ENCODE measurements around the gene LRRC4C.
A peak's percentile ranks its signal among the peaks of the same experiment; 100 is the strongest.

LRRC4C gene

GRCh38 chr11:41351825-41352224 is 107.6 kb downstream of the LRRC4C start:
- intact Hi-C loops (cut with DNase I): no loop called here
- no peak for DNase-seq

GRCh38 chr11:41346042-41346441 is 113.4 kb downstream of the LRRC4C start:
- intact Hi-C loops (cut with DNase I): no loop called here
- DNase-seq: no peak

- intact Hi-C loops (cut with DNase I): no loop called here
Measured at GRCh38 chr11:41334007-41334933, 125.2 kb downstream of the LRRC4C start.

GRCh38 chr11:41333357-41333756 is 126.1 kb downstream of the LRRC4C start:
- no peak for DNase-seq
- intact Hi-C loops (cut with DNase I): no loop called here

More at GRCh38 chr11:41334007-41334933, 125.2 kb downstream of the LRRC4C start:
- no peak for DNase-seq

- intact Hi-C loops (cut with DNase I): no loop called here
- no peak for DNase-seq
Measured at GRCh38 chr11:41328324-41328723, 131.1 kb downstream of the LRRC4C start.

GRCh38 chr11:41323446-41323845 is 136.0 kb downstream of the LRRC4C start:
- DNase-seq: no peak
- intact Hi-C loops (cut with DNase I): no loop called here

- DNase-seq: no peak
- intact Hi-C loops (cut with DNase I): no loop called here
Measured at GRCh38 chr11:41320653-41321052, 138.8 kb downstream of the LRRC4C start.

GRCh38 chr11:41320238-41320637 is 139.2 kb downstream of the LRRC4C start:
- DNase-seq: no peak
- intact Hi-C loops (cut with DNase I): no loop called here

- intact Hi-C loops (cut with DNase I): no loop called here
- no peak for DNase-seq
Measured at GRCh38 chr11:41319434-41319833, 140.0 kb downstream of the LRRC4C start.

- intact Hi-C loops (cut with DNase I): no loop called here
- no peak for DNase-seq
Measured at GRCh38 chr11:41316751-41317150, 142.7 kb downstream of the LRRC4C start.

GRCh38 chr11:41313226-41313625 is 146.2 kb downstream of the LRRC4C start:
- no peak for DNase-seq
- intact Hi-C loops (cut with DNase I): no loop called here

GRCh38 chr11:41309716-41310115 is 149.7 kb downstream of the LRRC4C start:
- intact Hi-C loops (cut with DNase I): no loop called here

GRCh38 chr11:41309111-41309522 is 150.3 kb downstream of the LRRC4C start:
- peak in 1 of 42 donors; percentile 8 for DNase-seq
- intact Hi-C loops (cut with DNase I): no loop called here

More at GRCh38 chr11:41309716-41310115, 149.7 kb downstream of the LRRC4C start:
- peak in 4 of 42 donors; percentile 11 to 45 (median 16) for DNase-seq

GRCh38 chr11:41308286-41308685 is 151.2 kb downstream of the LRRC4C start:
- intact Hi-C loops (cut with DNase I): no loop called here
- DNase-seq: no peak

- DNase-seq: peak in 3 of 42 donors; percentile 8 to 43 (median 28)
Measured at GRCh38 chr11:41307296-41308080, 152.0 kb downstream of the LRRC4C start.

GRCh38 chr11:41306431-41306830 is 153.0 kb downstream of the LRRC4C start:
- DNase-seq: peak in 2 of 42 donors; percentile 11 to 24
- intact Hi-C loops (cut with DNase I): no loop called here

More at GRCh38 chr11:41307296-41308080, 152.0 kb downstream of the LRRC4C start:
- intact Hi-C loops (cut with DNase I): no loop called here

- peak in 3 of 42 donors; percentile 26 to 51 (median 41) for DNase-seq
- intact Hi-C loops (cut with DNase I): no loop called here
Measured at GRCh38 chr11:41301023-41301422, 158.4 kb downstream of the LRRC4C start.

- DNase-seq: no peak
- intact Hi-C loops (cut with DNase I): no loop called here
Measured at GRCh38 chr11:41289408-41289807, 170.0 kb downstream of the LRRC4C start.

- intact Hi-C loops (cut with DNase I): no loop called here
- DNase-seq: no peak
Measured at GRCh38 chr11:41286751-41287150, 172.7 kb downstream of the LRRC4C start.

- intact Hi-C loops (cut with DNase I): no loop called here
- DNase-seq: no peak
Measured at GRCh38 chr11:41284354-41284753, 175.1 kb downstream of the LRRC4C start.

All from head of caudate nucleus (tissue), 42 donors.